RKO (cell line): ENCODE data around the gene DLGAP1.

Source experiments
- DNase-seq: peaks from one replicate; pipeline ENCODE4 v3.0.0-alpha.2; 2016; ENCODE audit warnings: low spot score

DLGAP1 gene

DNA sequence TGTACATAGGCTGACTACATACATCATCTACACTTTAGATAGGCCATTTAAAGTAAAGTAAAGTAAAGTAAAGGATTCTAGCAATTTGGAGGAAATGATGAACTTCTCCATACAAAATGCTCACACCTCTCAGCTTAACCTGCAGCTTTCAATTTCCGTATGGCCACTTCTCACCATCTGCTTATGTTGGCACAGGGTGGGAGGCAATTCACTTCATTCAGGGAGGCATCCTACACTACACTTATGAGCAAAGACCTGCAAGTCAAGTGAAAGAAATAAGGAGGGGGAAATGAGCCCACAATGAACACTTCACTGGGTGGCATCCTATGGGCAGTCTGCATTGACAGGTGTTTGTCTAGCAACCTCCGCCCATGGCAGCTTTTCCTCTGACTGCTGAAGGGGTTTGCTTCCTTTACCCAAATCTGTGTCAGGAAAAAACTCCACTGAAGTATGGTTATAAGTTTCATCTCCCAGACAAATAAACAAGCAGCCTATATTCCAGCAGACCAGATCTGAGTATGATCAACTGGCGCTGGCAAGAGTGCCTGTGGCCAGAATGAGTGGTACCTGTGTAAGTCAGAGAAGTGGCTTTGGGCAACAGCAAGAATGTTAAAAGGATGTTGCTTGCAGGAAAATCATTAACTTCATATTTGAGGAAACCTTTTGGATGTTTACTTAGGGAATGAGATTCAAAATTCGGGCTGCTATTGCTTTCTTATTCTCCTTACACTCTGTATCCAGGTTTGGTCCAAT, 556.1 kb downstream of the DLGAP1 start:
- DNase-seq = no peak

DNA sequence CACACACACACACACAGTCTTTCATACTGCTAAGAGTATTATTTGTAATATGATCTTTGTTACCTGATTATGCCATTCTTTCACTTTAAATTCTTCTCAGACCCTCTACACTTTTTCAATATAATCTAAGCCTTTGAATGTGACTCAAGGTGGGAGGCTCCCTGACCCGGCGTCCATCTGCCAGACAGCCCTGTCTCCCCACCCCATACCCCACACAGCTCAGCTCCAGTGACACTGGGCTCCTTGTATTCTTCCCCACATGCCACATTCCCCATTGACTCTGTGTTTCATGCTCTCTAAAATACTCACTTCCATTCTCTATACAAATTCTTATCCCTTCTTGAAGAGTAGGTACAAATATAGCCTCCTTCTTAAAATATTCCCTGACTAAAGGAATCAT, 563.0 kb downstream of the DLGAP1 start:
- DNase-seq = no peak

DNA sequence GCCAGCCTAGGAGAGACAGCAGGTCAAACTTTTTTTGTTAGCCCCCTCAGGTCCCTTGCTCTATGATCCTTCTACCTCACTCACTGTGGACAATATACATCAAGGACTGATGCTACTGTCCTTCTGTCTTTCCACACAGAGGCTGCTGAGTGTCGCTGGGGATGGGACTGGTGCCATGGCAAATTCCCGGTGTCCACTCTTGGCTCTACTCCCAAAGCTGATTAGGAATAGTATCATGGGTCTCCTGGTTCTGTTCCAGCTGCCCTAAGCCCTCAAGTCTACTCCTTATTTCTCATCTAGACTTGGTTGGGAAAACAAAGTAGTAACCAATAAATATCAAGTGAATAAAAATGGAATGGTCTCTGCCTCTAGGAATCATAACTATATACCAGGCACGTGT, 563.9 kb downstream of the DLGAP1 start:
- DNase-seq = no peak

DNA sequence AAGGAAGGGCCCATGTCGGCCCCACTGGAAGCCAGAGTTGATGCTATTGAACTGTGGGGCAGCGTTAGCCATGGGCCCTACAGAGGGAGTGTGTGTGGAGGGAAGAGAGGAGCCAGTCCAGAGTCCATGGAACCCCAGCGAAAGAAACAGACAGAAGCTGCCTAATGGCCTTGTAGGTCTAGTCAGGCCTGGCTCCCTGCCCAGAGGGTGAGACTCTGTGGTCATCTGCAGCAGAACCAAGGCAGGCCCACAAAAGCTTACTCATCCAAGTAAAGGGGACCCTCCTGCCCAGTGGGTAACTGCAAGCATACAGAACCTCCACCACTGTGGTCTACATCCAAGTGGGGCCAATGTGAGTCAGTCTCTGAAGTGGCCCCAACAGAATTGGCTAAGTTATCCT, 565.3 kb downstream of the DLGAP1 start:
- no peak for DNase-seq

GRCh38 chr18:3889121-3889520, 566.0 kb downstream of the DLGAP1 start:
- DNase-seq = no peak

DNA sequence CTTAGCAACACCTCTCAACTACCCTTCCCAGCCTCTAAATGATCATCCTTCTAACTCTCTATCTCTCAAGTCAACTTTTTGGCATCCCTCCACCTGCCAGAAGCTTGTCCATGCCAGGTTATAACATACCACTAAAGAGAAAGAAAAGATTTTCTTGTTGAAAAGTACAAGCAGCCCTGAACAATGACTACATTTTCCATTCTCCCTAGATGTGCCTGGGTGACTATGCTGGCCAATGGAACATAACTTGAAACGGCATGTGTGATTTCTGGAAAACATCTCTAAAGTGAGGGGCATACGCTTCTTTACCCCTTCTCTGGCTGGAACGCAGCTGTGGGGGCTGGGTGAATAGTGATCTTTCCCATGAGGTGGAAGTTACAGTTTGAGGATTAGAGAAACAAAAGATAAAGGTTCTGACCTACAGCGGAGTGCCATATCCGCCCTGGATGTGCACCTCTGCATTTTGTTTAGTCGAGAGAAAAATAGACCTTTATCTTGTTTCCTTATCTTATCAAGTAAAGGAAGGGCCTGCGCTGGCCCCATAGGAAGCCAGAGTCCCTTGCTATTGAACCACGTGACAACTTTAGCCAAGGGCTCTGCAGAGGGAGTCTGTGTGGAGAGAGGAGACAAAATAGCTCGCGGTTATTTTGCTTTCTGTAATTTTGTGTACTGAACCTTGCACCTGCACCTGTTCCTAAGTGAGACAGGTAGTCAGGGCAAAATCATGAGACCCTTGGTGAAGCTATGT, 568.4 kb downstream of the DLGAP1 start:
- DNase-seq = no peak

GRCh38 chr18:3885209-3885792, 569.8 kb downstream of the DLGAP1 start:
- DNase-seq = peak; percentile 52

GRCh38 chr18:3879836-3880120, 575.3 kb downstream of the DLGAP1 start:
- no peak for DNase-seq

DNA sequence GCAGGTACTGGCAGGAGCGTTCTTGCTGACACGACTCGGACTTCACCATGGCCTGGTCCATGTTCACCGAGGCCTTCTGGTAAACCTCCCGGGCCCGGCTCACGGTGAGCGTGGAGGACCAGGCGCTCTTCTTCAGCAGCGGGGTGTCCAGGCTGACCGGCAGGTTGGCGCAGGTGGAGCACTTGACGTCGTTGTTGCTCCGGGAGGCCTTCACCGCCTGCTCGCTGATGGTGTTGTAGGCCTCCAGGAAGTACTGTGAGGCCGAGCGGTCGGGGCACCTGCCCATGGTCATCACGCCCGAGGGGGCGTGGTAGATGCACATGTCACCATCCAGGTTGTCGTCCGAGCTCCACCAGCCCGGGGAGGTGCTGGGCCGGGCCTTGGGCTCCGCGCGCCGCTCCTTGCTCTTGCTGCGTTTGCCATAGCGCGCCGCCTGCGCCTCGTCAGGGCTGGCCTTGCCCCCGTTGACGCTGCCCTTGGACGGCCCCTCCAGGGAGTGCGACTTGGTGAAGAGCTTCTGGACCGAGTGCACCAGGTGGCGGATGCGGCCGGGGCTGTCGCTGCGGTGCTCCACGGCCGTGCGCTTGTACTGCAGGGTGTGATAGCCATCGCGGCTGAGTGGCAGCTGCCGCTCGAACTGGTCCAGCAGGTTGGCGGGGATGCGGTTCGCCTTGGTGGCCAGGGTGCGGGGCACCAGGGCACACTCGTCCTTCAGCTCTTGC, 575.8 kb downstream of the DLGAP1 start:
- DNase-seq = no peak

- no peak for DNase-seq
These were observed 576.7 kb downstream of the DLGAP1 start for GRCh38 chr18:3878401-3878800.

GRCh38 chr18:3877678-3878077, 577.4 kb downstream of the DLGAP1 start:
- no peak for DNase-seq

- DNase-seq = no peak
These were observed 579.1 kb downstream of the DLGAP1 start for GRCh38 chr18:3875961-3876360.

DNA sequence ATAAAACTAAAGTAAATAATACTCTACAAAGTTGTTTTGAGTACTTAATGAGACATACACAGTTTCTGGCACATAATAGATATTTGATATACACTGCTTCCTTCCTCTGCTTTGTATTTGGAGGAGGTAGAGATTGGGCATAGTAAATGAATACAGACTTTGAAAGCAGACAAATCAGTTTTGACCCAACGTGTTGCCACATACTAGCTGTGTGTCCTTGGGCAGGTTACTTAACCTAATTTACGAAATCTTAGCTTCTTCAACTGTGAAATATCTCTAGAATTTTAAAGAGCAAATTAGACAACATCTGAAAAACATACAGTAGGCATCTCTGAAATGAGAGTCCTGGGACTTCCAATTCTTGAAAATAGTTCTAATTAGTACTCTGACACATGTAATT, 579.7 kb downstream of the DLGAP1 start:
- DNase-seq = no peak

GRCh38 chr18:3874581-3874980, 580.5 kb downstream of the DLGAP1 start:
- DNase-seq = no peak

GRCh38 chr18:3874125-3874524, 581.0 kb downstream of the DLGAP1 start:
- no peak for DNase-seq

DNA sequence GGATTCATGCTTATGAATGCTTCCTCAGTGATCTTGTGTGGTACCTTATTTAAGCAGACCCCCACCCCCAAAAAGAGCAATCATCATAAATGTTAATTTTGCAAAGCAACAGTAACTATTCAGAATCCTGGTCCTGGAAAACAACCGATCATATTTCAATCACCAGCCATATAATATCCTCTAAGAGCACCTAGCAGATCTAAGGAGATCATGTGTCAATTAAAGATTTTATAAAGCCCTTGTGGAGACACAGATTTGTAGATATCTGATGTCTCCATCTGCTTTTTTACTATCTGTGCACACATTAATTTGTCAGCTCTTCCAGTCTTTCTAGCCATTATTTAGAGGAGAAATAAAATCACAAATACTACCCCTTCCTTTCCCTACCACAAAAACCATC, 581.4 kb downstream of the DLGAP1 start:
- DNase-seq = no peak

DNA sequence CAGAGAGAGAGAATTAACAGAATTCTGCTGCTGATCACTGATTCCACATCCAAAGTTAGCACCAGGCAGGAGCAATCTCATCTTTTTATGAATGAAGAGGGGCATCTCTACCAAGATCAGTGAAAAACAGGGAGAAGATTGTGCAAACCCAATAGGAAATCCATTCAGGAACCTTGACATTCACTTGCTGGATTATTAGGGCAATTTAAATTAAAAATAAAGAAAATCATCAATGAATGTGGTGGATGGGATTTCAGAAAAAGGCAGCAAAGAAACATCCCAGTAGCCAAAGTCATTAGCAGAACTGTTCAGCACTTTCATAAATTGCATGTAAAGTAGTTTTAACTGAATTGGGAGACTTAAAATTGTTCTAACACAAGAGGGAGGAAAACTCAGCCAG, 581.9 kb downstream of the DLGAP1 start:
- DNase-seq = no peak

DNA sequence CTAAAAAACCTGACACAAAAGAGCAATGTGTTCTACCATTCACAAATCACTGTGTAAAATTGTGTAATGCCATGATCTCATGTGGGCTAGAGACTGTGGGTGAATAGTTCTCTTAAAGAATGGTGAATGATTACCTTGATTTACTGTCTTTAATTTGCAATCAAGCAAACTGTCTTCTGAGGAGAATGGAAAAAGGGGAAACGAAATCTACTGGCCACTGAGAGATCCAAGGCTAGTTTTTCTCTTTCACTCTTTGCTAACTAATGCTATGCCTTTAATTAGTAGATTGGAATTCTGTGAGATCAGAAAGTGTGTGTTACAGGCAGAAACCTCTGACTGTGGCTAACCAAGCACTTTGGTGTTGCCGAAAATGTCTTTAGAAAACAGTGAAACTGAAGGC, 582.5 kb downstream of the DLGAP1 start:
- DNase-seq = no peak

DNA sequence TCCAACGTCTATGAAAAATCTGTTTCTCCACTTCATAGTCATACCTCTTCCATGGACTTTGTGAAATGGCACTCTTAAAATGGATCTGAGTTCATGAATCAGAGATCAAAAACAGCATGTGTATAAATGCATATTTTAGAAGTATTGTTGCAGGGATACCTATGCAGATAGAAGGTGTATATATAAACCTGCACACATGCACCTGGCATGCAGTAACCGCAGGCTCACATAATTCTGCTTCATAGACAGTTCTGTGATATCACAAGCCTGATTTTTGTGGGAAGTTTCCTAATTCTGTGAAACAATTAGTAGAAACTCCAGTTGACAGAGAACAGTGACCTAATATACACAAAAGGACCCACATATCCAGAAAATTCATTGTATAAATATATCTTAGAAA, 583.4 kb downstream of the DLGAP1 start:
- no peak for DNase-seq

DNA sequence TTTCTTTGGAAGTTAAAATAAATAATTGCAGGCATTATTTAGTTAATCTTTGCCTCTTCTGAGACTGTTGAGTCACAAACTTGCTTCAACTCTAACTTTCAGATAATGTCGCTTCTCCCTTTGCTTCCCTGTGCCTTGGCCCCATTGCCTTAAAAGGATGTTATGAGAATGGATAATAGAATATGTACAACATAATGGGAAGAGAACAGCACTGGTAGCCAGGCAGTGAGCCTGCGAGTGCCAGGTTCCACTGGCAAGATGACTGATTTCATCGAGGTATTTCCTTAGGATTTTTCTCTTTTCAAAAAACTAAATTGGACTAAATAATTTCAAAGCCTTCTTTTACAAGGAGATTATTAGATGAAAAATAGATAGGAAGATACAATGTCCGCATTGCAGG, 584.2 kb downstream of the DLGAP1 start:
- no peak for DNase-seq

DNA sequence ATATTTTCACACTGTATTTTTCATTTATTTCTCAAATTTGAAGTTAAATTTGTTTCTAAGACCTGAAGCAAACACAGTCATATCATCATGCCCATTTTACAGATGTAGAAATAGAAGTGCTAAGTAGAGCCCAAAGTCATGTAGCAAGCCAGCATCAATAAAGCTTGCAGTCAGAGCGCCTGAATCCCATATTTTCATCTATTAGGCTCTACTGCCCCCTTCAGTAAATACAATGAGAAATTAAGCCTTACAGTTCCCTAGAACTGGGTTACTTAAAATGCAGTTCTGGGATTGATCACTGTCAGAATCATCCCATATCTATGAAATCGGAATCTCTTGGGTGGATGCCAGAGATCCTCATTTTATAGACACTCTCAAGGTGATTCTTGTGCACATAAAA, 585.3 kb downstream of the DLGAP1 start:
- DNase-seq = peak; percentile 50

GRCh38 chr18:3867864-3868311, 587.2 kb downstream of the DLGAP1 start:
- no peak for DNase-seq

DNA sequence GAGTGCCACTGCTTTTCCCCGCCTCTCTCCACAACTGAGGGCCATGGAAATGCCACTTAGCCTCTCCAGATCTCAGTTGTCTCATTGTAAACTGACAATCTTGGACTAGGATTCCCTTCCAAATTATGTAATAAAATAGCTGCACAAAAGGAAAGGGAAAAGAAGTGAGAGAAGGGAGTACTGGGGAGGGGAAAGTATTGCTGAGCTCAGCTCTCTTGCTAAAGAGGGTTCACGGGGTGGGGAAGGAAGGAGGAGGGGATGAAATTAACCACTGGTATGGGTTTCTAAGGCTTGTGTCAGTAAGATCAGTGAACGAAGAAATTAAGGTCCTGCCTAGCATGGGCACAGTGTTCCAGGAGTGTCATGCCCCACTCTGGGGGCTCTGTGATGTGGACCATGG, 587.9 kb downstream of the DLGAP1 start:
- no peak for DNase-seq
